Mesothelial cell of epicardium (in vitro differentiated cells): ENCODE measurements around the gene LDB2. TPM values are rescaled to one million over a fixed set of nuclear protein-coding genes. Genes with fewer than 3 reads are reported as not detected.

Source experiments
- DNase-seq, 2 experiments: peaks; one replicate each; pipeline ENCODE4 v3.0.0; 2021; ENCODE audit warnings: low spot score in 2 of 2; ENCODE audit not compliant: unreplicated experiment in 2 of 2
- H3K27ac Mint-ChIP-seq: 2 replicates; pipeline ENCODE4 v1.8.0; 2021; ENCODE audit warnings: mixed read lengths
- H3K27me3 Mint-ChIP-seq: 2 replicates; pipeline ENCODE4 v1.8.0; 2021; ENCODE audit warnings: low read depth, mixed read lengths
- H3K36me3 Mint-ChIP-seq: 2 replicates; pipeline ENCODE4 v1.8.0; 2021; ENCODE audit warnings: mixed read lengths
- H3K4me1 Mint-ChIP-seq: 2 replicates; pipeline ENCODE4 v1.8.0; 2021; ENCODE audit warnings: mixed read lengths
- H3K4me3 Mint-ChIP-seq: 2 replicates; pipeline ENCODE4 v1.8.0; 2021; ENCODE audit warnings: mild to moderate bottlenecking, moderate library complexity, mixed read lengths
- H3K9me3 Mint-ChIP-seq: 2 replicates; pipeline ENCODE4 v1.8.0; 2021; ENCODE audit warnings: mixed read lengths
- total RNA-seq: library from RNA; stranded (reverse); gene quantifications from 3 replicates; pipeline ENCODE4 v1.2.1, GENCODE V29; 2021
- TF ChIP-seq, protein P1 (sequence below): fragments of 200-600 bp; sonication (generic); IDR thresholded peaks from one replicate; pipeline ENCODE4 v1.5.0; 2021; ENCODE audit warnings: antibody characterized with exemption; ENCODE audit not compliant: unreplicated experiment

Gene LDB2
- total RNA-seq, 1 donor from 2014 or later = 7.6 TPM

DNA sequence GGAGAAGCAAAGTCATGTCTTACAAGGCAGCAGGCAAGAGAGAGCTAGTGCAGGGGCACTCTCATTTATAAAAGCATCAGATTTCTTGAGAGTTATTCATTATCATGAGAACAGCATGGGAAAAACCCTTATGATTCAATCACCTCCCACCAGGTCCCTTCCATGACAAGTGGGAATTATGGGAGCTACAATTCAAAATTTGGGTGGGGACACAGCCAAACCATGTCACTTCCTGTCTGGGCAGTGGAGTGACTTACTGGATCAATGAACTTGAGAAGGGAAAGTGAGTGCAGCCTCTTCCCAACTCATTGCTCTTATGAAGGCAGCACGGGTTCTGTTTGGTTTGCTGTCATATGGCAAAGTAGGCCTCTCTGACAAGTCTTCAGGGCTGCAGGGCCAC is 410.4 kb downstream of the LDB2 start:
- H3K9me3 Mint-ChIP-seq = no peaks in the 10 kb centered on the region
- H3K27ac Mint-ChIP-seq = no peak overlapping the region
- TF ChIP-seq, protein P1, sequence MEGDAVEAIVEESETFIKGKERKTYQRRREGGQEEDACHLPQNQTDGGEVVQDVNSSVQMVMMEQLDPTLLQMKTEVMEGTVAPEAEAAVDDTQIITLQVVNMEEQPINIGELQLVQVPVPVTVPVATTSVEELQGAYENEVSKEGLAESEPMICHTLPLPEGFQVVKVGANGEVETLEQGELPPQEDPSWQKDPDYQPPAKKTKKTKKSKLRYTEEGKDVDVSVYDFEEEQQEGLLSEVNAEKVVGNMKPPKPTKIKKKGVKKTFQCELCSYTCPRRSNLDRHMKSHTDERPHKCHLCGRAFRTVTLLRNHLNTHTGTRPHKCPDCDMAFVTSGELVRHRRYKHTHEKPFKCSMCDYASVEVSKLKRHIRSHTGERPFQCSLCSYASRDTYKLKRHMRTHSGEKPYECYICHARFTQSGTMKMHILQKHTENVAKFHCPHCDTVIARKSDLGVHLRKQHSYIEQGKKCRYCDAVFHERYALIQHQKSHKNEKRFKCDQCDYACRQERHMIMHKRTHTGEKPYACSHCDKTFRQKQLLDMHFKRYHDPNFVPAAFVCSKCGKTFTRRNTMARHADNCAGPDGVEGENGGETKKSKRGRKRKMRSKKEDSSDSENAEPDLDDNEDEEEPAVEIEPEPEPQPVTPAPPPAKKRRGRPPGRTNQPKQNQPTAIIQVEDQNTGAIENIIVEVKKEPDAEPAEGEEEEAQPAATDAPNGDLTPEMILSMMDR = no peak

DNA sequence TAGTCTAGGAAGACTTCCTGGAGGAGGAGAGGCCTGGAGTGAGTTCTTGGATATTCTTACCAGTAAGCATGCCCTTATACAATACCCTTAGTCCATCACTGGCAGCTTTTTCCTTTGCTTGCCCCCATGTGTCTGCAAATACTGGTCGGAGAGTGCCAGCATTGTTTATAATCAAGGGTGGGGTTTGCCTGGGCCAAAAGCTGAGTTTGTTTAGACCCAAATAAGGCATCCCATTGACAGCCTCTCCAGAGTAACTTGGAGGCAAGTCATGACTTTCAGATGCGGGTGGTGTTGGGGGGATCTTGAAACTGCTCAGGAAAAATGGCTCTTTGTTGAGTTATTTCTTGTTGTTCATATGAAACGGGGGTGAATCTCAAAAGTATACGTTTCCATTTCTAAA is 413.7 kb downstream of the LDB2 start:
- Mint-ChIP-seq H3K27me3 (no peaks in the 10 kb centered on the region), H3K36me3 (no peaks in the 10 kb centered on the region), H3K4me1 (no peaks in the 10 kb centered on the region), H3K9me3 (no peaks in the 10 kb centered on the region), H3K4me3 (no peak overlapping the region), H3K27ac (no peak overlapping the region)
- TF ChIP-seq, protein P1 = no peak
- no peak for DNase-seq

More for the DNA sequence above, 410.4 kb downstream of the LDB2 start:
- Mint-ChIP-seq H3K4me3 (no peak overlapping the region), H3K4me1 (no peaks in the 10 kb centered on the region), H3K27me3 (no peaks in the 10 kb centered on the region), H3K36me3 (no peaks in the 10 kb centered on the region)
- no peak for DNase-seq

DNA sequence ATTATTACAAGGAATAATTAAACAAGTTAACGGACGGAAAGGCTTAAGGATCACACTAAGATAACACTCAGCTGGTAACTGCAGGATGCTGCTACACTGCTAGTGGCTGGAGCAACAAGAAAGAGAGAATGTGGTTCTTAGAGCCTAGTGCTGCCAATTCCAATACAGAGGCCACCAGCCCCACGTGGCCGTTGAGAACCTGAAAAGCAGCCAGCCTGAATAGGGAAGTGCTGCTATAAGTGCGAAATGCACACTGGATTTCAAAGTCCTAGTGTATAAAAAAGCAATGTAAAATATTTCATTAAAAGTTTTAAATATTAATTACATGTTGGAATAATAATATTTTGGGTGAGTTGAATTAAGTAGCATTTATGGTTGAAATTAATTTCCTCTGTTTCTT is 414.9 kb downstream of the LDB2 start:
- TF ChIP-seq, protein P1 = no peak
- no peak for DNase-seq
- H3K36me3 Mint-ChIP-seq = no peaks in the 10 kb centered on the region
- H3K27me3 Mint-ChIP-seq = no peaks in the 10 kb centered on the region
- H3K27ac Mint-ChIP-seq = no peak overlapping the region
- no peaks in the 10 kb centered on the region for H3K9me3 Mint-ChIP-seq
- no peaks in the 10 kb centered on the region for H3K4me1 Mint-ChIP-seq
- no peak overlapping the region for H3K4me3 Mint-ChIP-seq

DNA sequence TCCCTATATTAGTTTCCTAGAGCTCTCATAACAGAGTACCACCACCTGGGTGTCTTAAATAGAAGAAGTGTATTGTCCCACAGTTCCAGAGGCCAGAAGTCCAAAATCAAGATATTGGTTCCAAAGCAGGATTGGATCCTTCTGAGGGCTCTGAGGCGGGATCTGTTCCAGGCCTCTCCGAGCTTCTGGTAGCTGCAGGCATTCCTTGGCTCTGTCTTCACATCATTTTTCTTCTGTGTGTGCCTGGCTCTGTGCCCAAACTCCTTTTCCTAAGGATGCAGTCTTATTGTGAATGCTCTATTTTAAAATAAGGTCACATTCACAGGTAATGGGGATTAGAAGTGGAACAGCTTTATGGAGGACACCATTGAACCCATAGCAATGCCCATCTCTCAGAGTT is 418.4 kb downstream of the LDB2 start:
- TF ChIP-seq, protein P1 = no peak
- H3K4me1 Mint-ChIP-seq = no peaks in the 10 kb centered on the region
- no peak overlapping the region for H3K4me3 Mint-ChIP-seq
- no peaks in the 10 kb centered on the region for H3K27me3 Mint-ChIP-seq
- H3K27ac Mint-ChIP-seq = no peak overlapping the region
- H3K9me3 Mint-ChIP-seq = no peaks in the 10 kb centered on the region
- H3K36me3 Mint-ChIP-seq = no peaks in the 10 kb centered on the region
- no peak for DNase-seq

DNA sequence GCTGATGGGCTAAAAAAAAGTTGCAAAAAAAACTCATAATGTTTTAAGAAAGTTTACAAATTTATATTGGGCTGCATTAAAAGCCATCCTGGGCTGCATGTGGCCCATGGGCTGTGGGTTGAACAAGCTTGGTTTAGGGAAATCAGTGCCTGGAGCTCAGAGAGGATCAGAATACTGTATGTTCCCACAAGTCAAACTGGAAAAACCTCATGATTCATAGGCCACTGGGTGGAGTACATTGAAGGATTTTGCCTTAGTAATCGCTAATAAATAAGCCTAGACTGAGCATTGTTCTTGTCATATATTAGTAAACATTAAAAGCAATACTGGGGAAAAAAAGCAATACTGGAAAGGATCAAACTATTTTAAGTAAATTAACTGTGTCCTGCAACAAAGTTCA is 425.9 kb downstream of the LDB2 start:
- no peak for DNase-seq
- Mint-ChIP-seq H3K27ac (no peak overlapping the region), H3K4me1 (no peaks in the 10 kb centered on the region), H3K9me3 (peaks cover 31% of the 10 kb centered on the region), H3K4me3 (no peak overlapping the region), H3K36me3 (no peaks in the 10 kb centered on the region), H3K27me3 (no peaks in the 10 kb centered on the region)
- TF ChIP-seq, protein P1 = no peak

DNA sequence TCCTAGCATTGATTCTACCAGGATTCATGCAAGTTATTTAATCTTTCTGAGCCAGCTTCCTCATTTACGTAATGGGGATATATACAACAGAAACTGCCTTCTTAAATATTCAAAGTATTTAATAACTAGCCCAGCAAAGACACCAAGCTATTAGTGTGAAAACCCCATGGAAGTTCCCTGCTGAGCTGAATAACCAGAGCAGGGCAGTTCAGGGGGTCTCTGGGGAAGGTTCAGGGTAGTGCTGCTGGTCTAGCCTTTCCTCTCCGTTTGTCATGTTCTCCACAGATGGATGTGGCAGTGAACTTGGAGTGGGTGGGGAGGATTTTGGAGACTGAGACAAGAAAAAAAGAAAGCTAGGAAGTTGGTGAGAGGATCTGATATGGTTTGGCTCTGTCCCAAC is 431.4 kb downstream of the LDB2 start:
- TF ChIP-seq, protein P1 = no peak
- Mint-ChIP-seq H3K27ac (no peak overlapping the region), H3K4me1 (no peaks in the 10 kb centered on the region), H3K27me3 (no peaks in the 10 kb centered on the region), H3K36me3 (no peaks in the 10 kb centered on the region), H3K9me3 (peaks cover 12% of the 10 kb centered on the region), H3K4me3 (no peak overlapping the region)
- no peak for DNase-seq
